HFFc6 (cell line): Measurements from ENCODE around the gene RPH3AL. TPM values are rescaled to one million over a fixed set of nuclear protein-coding genes. Genes with fewer than 3 reads are reported as not detected.
A peak's percentile ranks its signal among the peaks of the same experiment; 100 is the strongest.

Experiments used
- DNase-seq: peaks from one replicate; pipeline ENCODE4 v3.0.0-alpha.2; 2018
- H3K27ac Mint-ChIP-seq: 2 replicates; pipeline ENCODE4 v1.8.0; 2020; ENCODE audit warnings: mild to moderate bottlenecking, mixed read lengths
- H3K27me3 Mint-ChIP-seq: 2 replicates; pipeline ENCODE4 v1.8.0; 2021; ENCODE audit warnings: mild to moderate bottlenecking, moderate library complexity, mixed read lengths; ENCODE audit not compliant: insufficient read depth
- H3K36me3 Mint-ChIP-seq: 2 replicates; pipeline ENCODE4 v1.8.0; 2021; ENCODE audit warnings: low read depth, mixed read lengths
- H3K4me1 Mint-ChIP-seq: 2 replicates; pipeline ENCODE4 v1.8.0; 2020; ENCODE audit warnings: low read depth, mixed read lengths
- H3K4me3 Mint-ChIP-seq: 2 replicates; pipeline ENCODE4 v1.8.0; 2020; ENCODE audit warnings: mild to moderate bottlenecking, moderate library complexity, mixed read lengths
- H3K9me3 Mint-ChIP-seq: 2 replicates; pipeline ENCODE4 v1.8.0; 2020; ENCODE audit warnings: mild to moderate bottlenecking, mixed read lengths
- CTCF ChIP-seq: fragments of 200-600 bp; sonication (generic); IDR thresholded peaks from 2 replicates; pipeline ENCODE4 v1.5.0; 2021; ENCODE audit warnings: antibody characterized with exemption, mild to moderate bottlenecking
- total RNA-seq, 6 experiments: library from RNA; stranded (reverse); fragmentation: NEBNext Ultra II Directional; extraction: Animal tissue kit (Norgen Biotek cat#: 25700); gene quantifications; 2 replicates in 1 of 6; 3 replicates in 5 of 6; pipeline ENCODE4 v1.2.3, GENCODE V29; 2021

The RPH3AL gene
- total RNA-seq, 6 experiments from 2014 or later = 1.4 to 2.4 (median 2.0) TPM

GRCh38 chr17:357644-358043, 5.0 kb upstream of the RPH3AL start:
- no peak for TF ChIP-seq CTCF
- peaks cover 5% of the 10 kb centered on the region for H3K4me1 Mint-ChIP-seq
- DNase-seq = no peak
- H3K9me3 Mint-ChIP-seq = peaks cover 27% of the 10 kb centered on the region
- H3K4me3 Mint-ChIP-seq = no peak overlapping the region
- H3K27me3 Mint-ChIP-seq = peaks cover 7% of the 10 kb centered on the region
- H3K27ac Mint-ChIP-seq = no peak overlapping the region
- H3K36me3 Mint-ChIP-seq = peaks cover 9% of the 10 kb centered on the region

- DNase-seq = no peak
- TF ChIP-seq CTCF = no peak
- Mint-ChIP-seq H3K36me3 (peaks cover 9% of the 10 kb centered on the region), H3K4me3 (no peak overlapping the region), H3K9me3 (peaks cover 21% of the 10 kb centered on the region), H3K27ac (peak overlapping the region; percentile 0; the same call in 1 of the 2 replicates), H3K4me1 (peaks cover 11% of the 10 kb centered on the region), H3K27me3 (peaks cover 7% of the 10 kb centered on the region)
Observed at GRCh38 chr17:356671-357434, 4.2 kb upstream of the RPH3AL start.

- Mint-ChIP-seq H3K4me1 (peaks cover 24% of the 10 kb centered on the region), H3K9me3 (peaks cover 21% of the 10 kb centered on the region), H3K36me3 (peaks cover 9% of the 10 kb centered on the region), H3K4me3 (no peak overlapping the region), H3K27ac (no peak overlapping the region), H3K27me3 (peaks cover 7% of the 10 kb centered on the region)
- no peak for DNase-seq
- TF ChIP-seq CTCF = no peak
Observed at GRCh38 chr17:354651-355556, 2.3 kb upstream of the RPH3AL start.

- Mint-ChIP-seq H3K27ac (no peak overlapping the region), H3K27me3 (peaks cover 9% of the 10 kb centered on the region), H3K4me3 (no peak overlapping the region), H3K9me3 (peaks cover 21% of the 10 kb centered on the region), H3K36me3 (peaks cover 9% of the 10 kb centered on the region), H3K4me1 (peaks cover 28% of the 10 kb centered on the region)
- no peak for TF ChIP-seq CTCF
- no peak for DNase-seq
Observed at GRCh38 chr17:353838-354234, 1.2 kb upstream of the RPH3AL start.

- no peak overlapping the region for H3K4me3 Mint-ChIP-seq
- H3K36me3 Mint-ChIP-seq = peaks cover 9% of the 10 kb centered on the region
- no peak for DNase-seq
- no peak for TF ChIP-seq CTCF
- H3K4me1 Mint-ChIP-seq = peaks cover 30% of the 10 kb centered on the region
- H3K27ac Mint-ChIP-seq = no peak overlapping the region
- H3K9me3 Mint-ChIP-seq = peaks cover 21% of the 10 kb centered on the region
- H3K27me3 Mint-ChIP-seq = peaks cover 9% of the 10 kb centered on the region
Observed at GRCh38 chr17:353213-353837, 718 bp upstream of the RPH3AL start.
